SK-N-SH (cell line): ENCODE measurements around the gene A4GALT. TPM values are rescaled to one million over a fixed set of nuclear protein-coding genes. Genes with fewer than 3 reads are reported as not detected.

Experiments
- CTCF ChIA-PET: fragments of 300-600, 350-600 bp; formaldehyde crosslinking; extraction: SDS; loops from one replicate; lab custom pipeline; 2021; lab: Yijun Ruan, JAX
- POLR2A ChIA-PET: fragments of 350-600 bp; sonication (Branson Sonifier 250); formaldehyde crosslinking; extraction: SDS; loops from one replicate; lab custom pipeline; 2020; ENCODE audit warnings: antibody characterized with exemption, inconsistent platforms; lab: Yijun Ruan, JAX
- DNase-seq: peaks from one replicate; pipeline ENCODE4 v3.0.0; 2012
- H2AFZ ChIP-seq: fragments of 200-600 bp; sonication (generic); 2 replicates; pipeline ENCODE4 v1.8.1; 2016; ENCODE audit warnings: antibody characterized with exemption, mild to moderate bottlenecking, low read depth
- H3F3A ChIP-seq: fragments of 200-600 bp; sonication (generic); replicated peaks from 2 replicates; pipeline ENCODE3; 2016; ENCODE audit warnings: antibody characterized with exemption, mild to moderate bottlenecking; ENCODE audit not compliant: insufficient read depth
- H3K27ac ChIP-seq, 2 experiments: fragments of 200-500 bp in 1 of 2; fragments of 200-600 bp in 1 of 2; sonication (Bioruptor generic) in 1 of 2; sonication (generic), shearing (Covaris generic) in 1 of 2; 2 replicates each; pipeline versions ENCODE4 v1.5.1 to v1.6.1; 2014 to 2016; ENCODE audit warnings: low read depth in 2 of 2, inconsistent platforms in 1 of 2, low read length in 1 of 2, mild to moderate bottlenecking in 1 of 2, mixed read lengths in 1 of 2
- H3K27me3 ChIP-seq: fragments of 200-600 bp; sonication (generic), shearing (Covaris generic); 2 replicates; pipeline ENCODE4 v1.6.1; 2016; ENCODE audit warnings: mixed run types; ENCODE audit not compliant: insufficient read depth
- H3K36me3 ChIP-seq, 2 experiments: fragments of 200-500 bp in 1 of 2; fragments of 200-600 bp in 1 of 2; sonication (Bioruptor generic) in 1 of 2; sonication (generic) in 1 of 2; replicated peaks in 1 of 2; 2 replicates each; pipeline versions ENCODE3 to v1.5.1; 2014 to 2016; ENCODE audit warnings: low read length in 1 of 2, mild to moderate bottlenecking in 1 of 2; ENCODE audit not compliant: insufficient read depth in 2 of 2, control insufficient read depth in 1 of 2
- H3K4me1 ChIP-seq, 2 experiments: fragments of 200-500 bp in 1 of 2; fragments of 200-600 bp in 1 of 2; sonication (Bioruptor generic) in 1 of 2; sonication (generic), shearing (Covaris generic) in 1 of 2; 2 replicates each; pipeline versions ENCODE4 v1.5.1 to v1.6.1; 2014 to 2016; ENCODE audit warnings: low read depth in 1 of 2, low read length in 1 of 2, mixed run types in 1 of 2; ENCODE audit not compliant: insufficient read depth in 2 of 2, control insufficient read depth in 1 of 2
- H3K4me2 ChIP-seq: fragments of 200-600 bp; sonication (generic), shearing (Covaris generic); 2 replicates; pipeline ENCODE4 v1.6.1; 2017; ENCODE audit warnings: mixed run types
- H3K4me3 ChIP-seq, 2 experiments: fragments of 200-500 bp in 1 of 2; fragments of 200-600 bp in 1 of 2; sonication (Bioruptor generic) in 1 of 2; sonication (generic), shearing (Covaris generic) in 1 of 2; 2 replicates each; pipeline versions ENCODE4 v1.5.1 to v1.8.1; 2014 to 2016; ENCODE audit warnings: low read depth in 2 of 2, inconsistent platforms in 1 of 2, low read length in 1 of 2, mild to moderate bottlenecking in 1 of 2, mixed read lengths in 1 of 2, moderate library complexity in 1 of 2
- H3K79me2 ChIP-seq: fragments of 200-600 bp; sonication (generic); 2 replicates; pipeline ENCODE4 v1.8.1; 2017; ENCODE audit warnings: mild to moderate bottlenecking; ENCODE audit not compliant: insufficient read depth
- H3K9ac ChIP-seq: fragments of 200-600 bp; sonication (generic); 2 replicates; pipeline ENCODE4 v1.6.1; 2017; ENCODE audit warnings: mixed run types
- H3K9me2 ChIP-seq: fragments of 200-600 bp; sonication (generic); 2 replicates; pipeline ENCODE4 v1.6.1; 2017; ENCODE audit warnings: mixed run types
- H3K9me3 ChIP-seq: fragments of 200-600 bp; sonication (generic); 2 replicates; pipeline ENCODE4 v1.6.1; 2017; ENCODE audit warnings: mixed run types, mild to moderate bottlenecking, moderate library complexity
- H4K20me1 ChIP-seq: fragments of 200-600 bp; sonication (generic); 2 replicates; pipeline ENCODE4 v1.6.1; 2017; ENCODE audit warnings: mild to moderate bottlenecking, mixed run types; ENCODE audit not compliant: insufficient read depth
- CTCF ChIP-seq: fragments of 200-600 bp; sonication (generic); IDR thresholded peaks from 2 replicates; pipeline ENCODE4 v1.6.1; 2017; ENCODE audit warnings: antibody characterized with exemption, mild to moderate bottlenecking, moderate library complexity
- GABPA ChIP-seq: IDR thresholded peaks from 2 replicates; pipeline ENCODE4 v1.4.0; 2012; ENCODE audit warnings: low read depth, mild to moderate bottlenecking
- GATA2 ChIP-seq: sonication (generic); formaldehyde crosslinking; IDR thresholded peaks from 2 replicates; pipeline ENCODE4 v1.5.0; 2020; ENCODE audit warnings: mild to moderate bottlenecking, missing genetic modification reagents
- IRF3 ChIP-seq: fragments of 150-350 bp; IDR thresholded peaks from 2 replicates; pipeline ENCODE4 v1.6.1; 2016; ENCODE audit warnings: mild to moderate bottlenecking, low read depth, low read length
- MEF2A ChIP-seq: IDR thresholded peaks from 2 replicates; pipeline ENCODE4 v1.4.0; 2012; ENCODE audit warnings: low read depth, borderline replicate concordance
- NRF1 ChIP-seq: IDR thresholded peaks from 2 replicates; pipeline ENCODE4 v1.6.1; 2012; ENCODE audit warnings: low read depth, mild to moderate bottlenecking, low read length
- POLR2AphosphoS5 ChIP-seq: IDR thresholded peaks from 2 replicates; pipeline ENCODE4 v1.6.1; 2012; ENCODE audit warnings: low read depth, low read length
- RAD21 ChIP-seq: IDR thresholded peaks from 2 replicates; pipeline ENCODE4 v1.6.1; 2012; ENCODE audit warnings: mild to moderate bottlenecking, low read length
- REST ChIP-seq: IDR thresholded peaks from 2 replicates; pipeline ENCODE4 v1.6.1; 2012; ENCODE audit warnings: mild to moderate bottlenecking, low read depth, low read length, moderate library complexity
- SIN3A ChIP-seq: IDR thresholded peaks from 2 replicates; pipeline ENCODE4 v1.6.1; 2012; ENCODE audit warnings: low read depth, mild to moderate bottlenecking, low read length, moderate library complexity, borderline replicate concordance
- TCF12 ChIP-seq: IDR thresholded peaks from 2 replicates; pipeline ENCODE4 v1.4.0; 2012
- TEAD4 ChIP-seq: IDR thresholded peaks from 2 replicates; pipeline ENCODE4 v1.4.0; 2012; ENCODE audit warnings: mild to moderate bottlenecking, borderline replicate concordance; ENCODE audit not compliant: insufficient read depth
- USF1 ChIP-seq: IDR thresholded peaks from 2 replicates; pipeline ENCODE4 v1.4.0; 2012; ENCODE audit warnings: low read depth, borderline replicate concordance
- USF2 ChIP-seq: fragments of 150-350 bp; IDR thresholded peaks from 2 replicates; pipeline ENCODE4 v1.6.1; 2017; ENCODE audit warnings: antibody characterized with exemption, low read length, low read depth, borderline replicate concordance
- YY1 ChIP-seq: IDR thresholded peaks from 2 replicates; pipeline ENCODE4 v1.4.0; 2012; ENCODE audit warnings: low read depth, mild to moderate bottlenecking
- WGBS: methylation state at CpG from one replicate; pipeline ENCODE4 v1.1.6; 2017; ENCODE audit warnings: low lambda C conversion rate; 5-methylcytosine and 5-hydroxymethylcytosine counted together
- polyA plus RNA-seq, 3 experiments: library from polyadenylated mRNA; depleted of rRNA; stranded (reverse); fragments of >200 nt; gene quantifications; 2 replicates each; pipeline ENCODE4 v1.2.3, GENCODE V29; 2012

Gene A4GALT
- polyA plus RNA-seq, 1 of the 3 experiments (the other 2 are of a cell fraction), result 9.5 TPM

- Histone ChIP-seq H3K4me3 (no peak overlapping the region), H3K4me2 (no peak overlapping the region), H3K79me2 (no peaks in the 10 kb centered on the region), H3K9ac (no peak overlapping the region), H3K36me3 (no peaks in the 10 kb centered on the region), H3F3A (no peaks in the 10 kb centered on the region), H3K27ac (no peak overlapping the region), H3K9me3 (no peaks in the 10 kb centered on the region), H2AFZ (no peak overlapping the region), H3K9me2 (no peaks in the 10 kb centered on the region), H4K20me1 (no peaks in the 10 kb centered on the region), H3K4me1 (no peaks in the 10 kb centered on the region; a peak in 1 of 4 replicates), H3K27me3 (no peaks in the 10 kb centered on the region)
- DNase-seq, result no peak
- TF ChIP-seq TCF12, result no peak
- no peak for TF ChIP-seq NRF1
- ChIA-PET CTCF (interaction anchor here (2.3 kb wide), 1 partner anchor 202 kb away, joined by 8 read pairs; no protein-coding TSS in a partner anchor), POLR2A (no interaction called here)
- 73% methylated on average over 6 of the region's 11 CpGs for WGBS
These were observed 55.5 kb downstream of the A4GALT start for GRCh38 chr22:42664976-42665831.

GRCh38 chr22:42661985-42662831, 58.5 kb downstream of the A4GALT start:
- no peaks in the 10 kb centered on the region for H3K9me2 ChIP-seq
- no peaks in the 10 kb centered on the region for H3K79me2 ChIP-seq
- H3K4me2 ChIP-seq, result peak overlapping the region; percentile 78
- peak overlapping the region; percentile 45 to 54 for H3K4me3 ChIP-seq
- H3K27ac ChIP-seq, result no peak overlapping the region
- peak overlapping the region; percentile 82; the same call in 1 of the 2 replicates for H2AFZ ChIP-seq
- no peaks in the 10 kb centered on the region for H4K20me1 ChIP-seq
- DNase-seq, result peak; percentile 88
- no peaks in the 10 kb centered on the region for H3K27me3 ChIP-seq
- WGBS, result 34% methylated on average over 6 of the region's 68 CpGs
- H3K36me3 ChIP-seq, result no peaks in the 10 kb centered on the region
- H3F3A ChIP-seq, result no peaks in the 10 kb centered on the region
- CTCF ChIA-PET, result interaction anchor here (1.0 to 2.3 kb wide), 6 partner anchors 9 to 371 kb away, joined by 3 to 8 read pairs (median 4); partner anchors contain the start of gene CYB5R3
- H3K9ac ChIP-seq, result peak overlapping the region; percentile 46; the same call in 1 of the 2 replicates
- H3K4me1 ChIP-seq, result no peaks in the 10 kb centered on the region; a peak in 1 of 4 replicates
- POLR2A ChIA-PET, result no interaction called here
- no peaks in the 10 kb centered on the region for H3K9me3 ChIP-seq
- TF ChIP-seq MEF2A (no peak), IRF3 (no peak), TEAD4 (no peak), RAD21 (peak; percentile 67), GATA2 (CRISPR knock-in tag) (no peak), REST (no peak), TCF12 (no peak), NRF1 (no peak), GABPA (no peak), CTCF (peak; percentile 69), USF1 (no peak), USF2 (no peak), SIN3A (no peak), POLR2AphosphoS5 (no peak), YY1 (no peak)
